K562 (cell line): Measurements from ENCODE around the gene RNF103. TPM values are rescaled to one million over a fixed set of nuclear protein-coding genes. Genes with fewer than 3 reads are reported as not detected.

Experiments
- BCOR ChIP-seq: fragments of 450-650 bp; IDR thresholded peaks from 2 replicates; pipeline ENCODE4 v1.6.1; 2016
- C11orf30 ChIP-seq: fragments of 450-650 bp; IDR thresholded peaks from 2 replicates; pipeline ENCODE4 v1.6.1; 2016; ENCODE audit warnings: low read depth, mild to moderate bottlenecking
- ESRRB ChIP-seq: fragments of 250-450 bp; sonication (Bioruptor Pico); IDR thresholded peaks from 2 replicates; pipeline ENCODE4 v1.5.0; 2020; ENCODE audit warnings: mild to moderate bottlenecking, moderate library complexity, borderline replicate concordance
- ETV6 ChIP-seq, 3 experiments: fragments of 150-350 bp in 1 of 3; sonication (generic) in 1 of 3; formaldehyde crosslinking in 1 of 3; IDR thresholded peaks; 2 replicates each; pipeline versions ENCODE4 v1.6.1 to v1.8.0; 2014 to 2022; ENCODE audit warnings: borderline replicate concordance in 2 of 3, low read depth in 2 of 3, antibody characterized with exemption in 1 of 3, low read length in 1 of 3, mild to moderate bottlenecking in 1 of 3, missing genetic modification reagents in 1 of 3
- FOS ChIP-seq: IDR thresholded peaks from 3 replicates; pipeline ENCODE4 v1.6.1; 2011; ENCODE audit not compliant: insufficient read length; ENCODE audit errors: extremely low read depth
- FOXA3 ChIP-seq, 2 experiments: fragments of 450-650 bp in 1 of 2; sonication (generic) in 1 of 2; formaldehyde crosslinking; IDR thresholded peaks in 1 of 2; conservative IDR thresholded peaks in 1 of 2; 2 replicates each; pipeline versions ENCODE4 v1.4.0 to v1.8.0; 2020 to 2022; ENCODE audit warnings: mild to moderate bottlenecking in 2 of 2, missing genetic modification reagents in 1 of 2
- HDAC1 ChIP-seq, 2 experiments: fragments of 450-650 bp; IDR thresholded peaks; 2 replicates each; pipeline ENCODE4 v1.6.1; 2016 to 2017; ENCODE audit warnings: inconsistent platforms in 1 of 2, mild to moderate bottlenecking in 1 of 2, moderate library complexity in 1 of 2
- HDAC6 ChIP-seq: IDR thresholded peaks from 2 replicates; pipeline ENCODE4 v1.6.1; 2012; ENCODE audit warnings: low read depth, mild to moderate bottlenecking, control low read depth, inconsistent platforms, low read length, moderate library complexity
- HOXB6 ChIP-seq: fragments of 250-450 bp; sonication (Bioruptor Pico); IDR thresholded peaks from 2 replicates; pipeline ENCODE4 v1.5.1; 2022; ENCODE audit warnings: mild to moderate bottlenecking, borderline replicate concordance
- MAZ ChIP-seq, 2 experiments: fragments of 450-650 bp in 1 of 2; sonication (generic) in 1 of 2; formaldehyde crosslinking; IDR thresholded peaks in 1 of 2; conservative IDR thresholded peaks in 1 of 2; 2 replicates each; pipeline versions ENCODE4 v1.4.0 to v1.5.0; 2020; ENCODE audit warnings: mild to moderate bottlenecking in 1 of 2, missing genetic modification reagents in 1 of 2
- MBD2 ChIP-seq: sonication (generic); IDR thresholded peaks from 2 replicates; pipeline ENCODE4 v1.6.1; 2016; ENCODE audit warnings: low read depth, borderline replicate concordance
- NUFIP1 ChIP-seq: fragments of 450-650 bp; IDR thresholded peaks from 2 replicates; pipeline ENCODE4 v1.6.1; 2018; ENCODE audit not compliant: partially characterized antibody
- RBFOX2 ChIP-seq: fragments of 200-400 bp; formaldehyde crosslinking; IDR thresholded peaks from 2 replicates; pipeline ENCODE4 v1.6.1; 2017; ENCODE audit warnings: low read depth, mild to moderate bottlenecking, low read length, moderate library complexity
- SIX5 ChIP-seq, 2 experiments: IDR thresholded peaks; 2 replicates each; pipeline ENCODE4 v1.6.1; 2011; ENCODE audit warnings: low read length in 2 of 2, borderline replicate concordance in 1 of 2, low read depth in 1 of 2, mild to moderate bottlenecking in 1 of 2, moderate library complexity in 1 of 2; ENCODE audit not compliant: insufficient read depth in 1 of 2
- SMAD3 ChIP-seq: fragments of 450-650 bp; formaldehyde crosslinking; conservative IDR thresholded peaks from 2 replicates; pipeline ENCODE4 v1.4.0; 2020; ENCODE audit warnings: mild to moderate bottlenecking
- SREBF1 ChIP-seq: fragments of 150-350 bp; IDR thresholded peaks from 2 replicates; pipeline ENCODE4 v1.6.1; 2014; ENCODE audit warnings: antibody characterized with exemption, low read depth, low read length, borderline replicate concordance
- SREBF2 ChIP-seq: sonication (generic); formaldehyde crosslinking; IDR thresholded peaks from 2 replicates; pipeline ENCODE4 v1.4.0; 2020; ENCODE audit warnings: mild to moderate bottlenecking, missing genetic modification reagents
- SRF ChIP-seq, 2 experiments: fragments of 250-450, 450-650 bp in 1 of 2; sonication (Bioruptor Pico) in 1 of 2; sonication (generic) in 1 of 2; formaldehyde crosslinking; IDR thresholded peaks; 2 replicates each; pipeline versions ENCODE4 v1.5.0 to v1.5.1; 2020 to 2022; ENCODE audit warnings: mild to moderate bottlenecking in 1 of 2, missing genetic modification reagents in 1 of 2
- TRIM24 ChIP-seq, 2 experiments: fragments of 450-650 bp; IDR thresholded peaks; 2 replicates each; pipeline ENCODE4 v1.6.1; 2016
- XRCC4 ChIP-seq: IDR thresholded peaks from one replicate; pipeline ENCODE4 v1.6.1; 2011; ENCODE audit not compliant: insufficient read depth, insufficient read length; ENCODE audit errors: extremely low read depth
- ZNF165 ChIP-seq: fragments of 250-450 bp; sonication (Bioruptor Pico); IDR thresholded peaks from 2 replicates; pipeline ENCODE4 v1.4.0; 2020; ENCODE audit warnings: borderline replicate concordance
- ZNF561 ChIP-seq: fragments of 450-650 bp; formaldehyde crosslinking; conservative IDR thresholded peaks from 2 replicates; pipeline ENCODE4 v1.4.0; 2020; ENCODE audit warnings: mild to moderate bottlenecking, moderate library complexity
- ZNF586 ChIP-seq: fragments of 450-650 bp; formaldehyde crosslinking; conservative IDR thresholded peaks from 2 replicates; pipeline ENCODE4 v1.4.0; 2020; ENCODE audit warnings: mild to moderate bottlenecking, moderate library complexity
- ZNF79 ChIP-seq: fragments of 250-450 bp; sonication (Bioruptor Pico); IDR thresholded peaks from 2 replicates; pipeline ENCODE4 v1.4.0; 2020; ENCODE audit warnings: low read depth, mild to moderate bottlenecking, moderate library complexity
- polyA plus RNA-seq, 8 experiments: library from polyadenylated mRNA; depleted of rRNA in 4 of 8; stranded (reverse) in 5 of 8; unstranded in 3 of 8; fragments of >200 nt; fragmentation: Nextera tagmentation in 2 of 8; fragmentation: Illumina TruSeq in 1 of 8; extraction: Ambion mirVana in 2 of 8; extraction: Trizol in 1 of 8; gene quantifications; 2 replicates each; pipeline versions ENCODE4 v1.2.1 to v1.2.3, GENCODE V29; 2011 to 2014; ENCODE audit warnings: inconsistent platforms in 1 of 8, missing spikeins in 1 of 8
- total RNA-seq, 7 experiments: library from RNA; depleted of rRNA in 6 of 7; stranded (reverse); fragments of >200 nt in 6 of 7; fragmentation: Illumina TruSeq in 2 of 7; extraction: Trizol in 2 of 7; gene quantifications; 2 replicates each; pipeline versions ENCODE4 v1.2.1 to v1.2.3, GENCODE V29; 2011 to 2021; ENCODE audit warnings: low replicate concordance in 1 of 7
- TF ChIP-seq, protein P1 (sequence below): IDR thresholded peaks from 2 replicates; pipeline ENCODE4 v1.6.1; 2012; ENCODE audit warnings: low read depth, low read length, improper control_type of control experiment, borderline replicate concordance
- TF ChIP-seq, protein P2 (sequence below), 2 experiments: fragments of 450-650 bp in 1 of 2; sonication (generic) in 1 of 2; formaldehyde crosslinking in 1 of 2; IDR thresholded peaks in 1 of 2; conservative IDR thresholded peaks in 1 of 2; 2 replicates each; pipeline versions ENCODE4 v1.6.1 to v1.8.1; 2016 to 2023; ENCODE audit warnings: mild to moderate bottlenecking in 2 of 2, moderate library complexity in 2 of 2, inconsistent platforms in 1 of 2, missing genetic modification reagents in 1 of 2

The RNF103 gene
- total and polyA plus RNA-seq, 9 of the 15 experiments (the other 6 are each of a cell fraction or from before 2014, with no cell fraction given) = 1.2 to 6.8 (median 4.6) TPM

DNA sequence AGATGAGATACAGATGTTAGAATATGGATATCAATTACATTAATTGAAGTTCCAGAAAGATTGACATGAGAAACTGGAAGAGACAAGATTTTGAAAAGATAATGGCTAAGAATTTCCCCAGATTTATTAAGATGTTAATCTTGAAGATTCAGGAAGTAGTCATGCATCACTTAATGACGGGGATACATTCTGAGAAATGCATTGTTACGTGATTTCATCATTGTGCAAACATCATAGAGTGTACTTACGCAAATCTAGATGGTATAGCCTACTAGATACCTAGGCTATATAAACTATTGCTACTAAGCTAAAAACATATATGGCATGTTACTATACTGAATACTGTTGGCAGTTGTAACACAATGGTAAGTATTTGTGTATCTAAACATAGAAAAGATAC, 53.6 kb downstream of the RNF103 start (continued):
- TF ChIP-seq MBD2 (no peak), BCOR (no peak), RBFOX2 (no peak), SIX5 (IDR thresholded peaks at IDR 0.05; ENCODE audit: borderline replicate concordance in 1 of 2, insufficient read depth in 1 of 2, low read depth in 1 of 2, low read length in 2 of 2) (no peak), ETV6 (IDR thresholded peaks at IDR 0.05; ENCODE audit: borderline replicate concordance in 1 of 2, low read depth in 2 of 2, low read length in 1 of 2) (no peak), ETV6 (CRISPR knock-in tag; IDR thresholded peaks at IDR 0.05; ENCODE audit: borderline replicate concordance) (no peak), HDAC1 (IDR thresholded peaks at IDR 0.05) (no peak), XRCC4 (no peak), ZNF586 (no peak), TRIM24 (IDR thresholded peaks at IDR 0.05) (peak in 1 of 2 experiments; percentile 14; a peak in 1 of 4 replicates), NUFIP1 (no peak), ZNF165 (CRISPR knock-in tag) (no peak), ZNF79 (no peak), FOS (no peak), FOXA3 (CRISPR knock-in tag; conservative IDR thresholded peaks at IDR 0.05 in 1 of 2, IDR thresholded peaks at IDR 0.05 in 1 of 2) (peak in 1 of 2 experiments; percentile 15; a peak in 1 of 4 replicates), ZNF561 (CRISPR knock-in tag) (no peak), SMAD3 (CRISPR knock-in tag) (no peak), HDAC6 (no peak), C11orf30 (no peak), MAZ (CRISPR knock-in tag; conservative IDR thresholded peaks at IDR 0.05 in 1 of 2, IDR thresholded peaks at IDR 0.05 in 1 of 2) (no peak), ESRRB (no peak), SREBF1 (no peak), HOXB6 (no peak), SRF (CRISPR knock-in tag; IDR thresholded peaks at IDR 0.05) (no peak), SREBF2 (CRISPR knock-in tag) (no peak)
- TF ChIP-seq, protein P1, sequence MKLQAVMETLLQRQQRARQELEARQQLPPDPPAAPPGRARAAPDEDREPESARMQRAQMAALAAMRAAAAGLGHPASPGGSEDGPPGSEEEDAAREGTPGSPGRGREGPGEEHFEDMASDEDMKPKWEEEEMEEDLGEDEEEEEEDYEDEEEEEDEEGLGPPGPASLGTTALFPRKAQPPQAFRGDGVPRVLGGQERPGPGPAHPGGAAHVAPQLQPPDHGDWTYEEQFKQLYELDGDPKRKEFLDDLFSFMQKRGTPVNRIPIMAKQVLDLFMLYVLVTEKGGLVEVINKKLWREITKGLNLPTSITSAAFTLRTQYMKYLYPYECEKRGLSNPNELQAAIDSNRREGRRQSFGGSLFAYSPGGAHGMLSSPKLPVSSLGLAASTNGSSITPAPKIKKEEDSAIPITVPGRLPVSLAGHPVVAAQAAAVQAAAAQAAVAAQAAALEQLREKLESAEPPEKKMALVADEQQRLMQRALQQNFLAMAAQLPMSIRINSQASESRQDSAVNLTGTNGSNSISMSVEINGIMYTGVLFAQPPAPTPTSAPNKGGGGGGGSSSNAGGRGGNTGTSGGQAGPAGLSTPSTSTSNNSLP = no peak
- TF ChIP-seq, protein P2, sequence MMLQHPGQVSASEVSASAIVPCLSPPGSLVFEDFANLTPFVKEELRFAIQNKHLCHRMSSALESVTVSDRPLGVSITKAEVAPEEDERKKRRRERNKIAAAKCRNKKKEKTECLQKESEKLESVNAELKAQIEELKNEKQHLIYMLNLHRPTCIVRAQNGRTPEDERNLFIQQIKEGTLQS (IDR thresholded peaks at IDR 0.05) = peak; percentile 25; the same call in 1 of the 2 replicates
- TF ChIP-seq, protein P2 (CRISPR knock-in tag; conservative IDR thresholded peaks at IDR 0.05) = no peak
